Sigmoid colon (tissue), 7 donors: ENCODE data around the gene MAD1L1. TPM values are rescaled to one million over a fixed set of nuclear protein-coding genes. Genes with fewer than 3 reads are reported as not detected.

Experiments used
- DNase-seq: peaks from one replicate; pipeline ENCODE4 v3.0.0-alpha.2; 2019
- H3K27ac ChIP-seq, 4 donors: fragments of 200-600 bp; sonication (generic); one replicate each; pipeline ENCODE4 v1.5.1; 2016 to 2019; ENCODE audit warnings: mild to moderate bottlenecking in 1 of 4
- H3K27me3 ChIP-seq, 3 donors: fragments of 200-600 bp; sonication (generic); one replicate each; pipeline ENCODE4 v1.5.1; 2019; ENCODE audit warnings: mild to moderate bottlenecking in 1 of 3
- H3K36me3 ChIP-seq, 4 donors: fragments of 200-600 bp; sonication (generic); one replicate each; pipeline ENCODE4 v1.5.1; 2016 to 2019
- H3K4me1 ChIP-seq, 4 donors: fragments of 200-600 bp; sonication (generic); one replicate each; pipeline ENCODE4 v1.5.1; 2017 to 2019
- H3K4me3 ChIP-seq, 4 donors: fragments of 200-600 bp; sonication (generic); one replicate each; pipeline ENCODE4 v1.5.1; 2017 to 2019; ENCODE audit warnings: mild to moderate bottlenecking in 2 of 4, moderate library complexity in 1 of 4
- H3K9me3 ChIP-seq, 4 donors: fragments of 200-600 bp in 3 of 4; sonication (generic) in 3 of 4; one replicate each; pipeline versions ENCODE4 v1.5.1 to v1.6.1; 2013 to 2019
- EP300 ChIP-seq, 4 donors: sonication (generic); formaldehyde crosslinking; IDR thresholded peaks; one replicate each; pipeline ENCODE4 v1.6.1; 2017; ENCODE audit warnings: antibody characterized with exemption in 4 of 4
- POLR2A ChIP-seq, 2 donors: fragments of 450-650 bp; IDR thresholded peaks; one replicate each; pipeline ENCODE4 v1.6.1; 2016; ENCODE audit warnings: antibody characterized with exemption in 2 of 2, mild to moderate bottlenecking in 2 of 2, moderate library complexity in 2 of 2
- POLR2AphosphoS5 ChIP-seq, 4 donors: sonication (generic); formaldehyde crosslinking; IDR thresholded peaks; one replicate each; pipeline ENCODE4 v1.6.1; 2017; ENCODE audit warnings: antibody characterized with exemption in 4 of 4
- WGBS, 2 donors: extraction: QIAGEN DNeasy Blood & Tissue Kit; methylation state at CpG; one replicate each; pipeline ENCODE4 v1.1.7; 2013; 5-methylcytosine and 5-hydroxymethylcytosine counted together
- intact Hi-C: fragments of 100-400 bp; cut with DNase I; formaldehyde crosslinking; loops from one replicate; pipeline ENCODE4 v1.15.1; 2023
- polyA plus RNA-seq, 3 donors: library from polyadenylated mRNA; stranded (reverse); fragments of 200-250 nt; gene quantifications; one replicate each; pipeline ENCODE4 v1.2.3, GENCODE V29; 2013
- total RNA-seq, 4 donors: library from RNA; depleted of rRNA; stranded (reverse); fragments of >200 nt; gene quantifications; one replicate each; pipeline ENCODE4 v1.1.0, GENCODE V29; 2016
- TF ChIP-seq, protein P1 (sequence below), 4 experiments: fragments of 450-650 bp in 3 of 4; fragments of 200-600 bp in 1 of 4; IDR thresholded peaks; one replicate each; pipeline ENCODE4 v1.5.1; 2016 to 2019; ENCODE audit warnings: antibody characterized with exemption in 4 of 4, mild to moderate bottlenecking in 3 of 4, moderate library complexity in 2 of 4
- donor health status: healthy with polysubstance abuse.
- donor health status: Bipolar disorder and iron deficiency.
- donor health status: healthy.

Gene MAD1L1
- total and polyA plus RNA-seq, 7 donors, result 10.2 to 38.4 (median 20.6) TPM

DNA sequence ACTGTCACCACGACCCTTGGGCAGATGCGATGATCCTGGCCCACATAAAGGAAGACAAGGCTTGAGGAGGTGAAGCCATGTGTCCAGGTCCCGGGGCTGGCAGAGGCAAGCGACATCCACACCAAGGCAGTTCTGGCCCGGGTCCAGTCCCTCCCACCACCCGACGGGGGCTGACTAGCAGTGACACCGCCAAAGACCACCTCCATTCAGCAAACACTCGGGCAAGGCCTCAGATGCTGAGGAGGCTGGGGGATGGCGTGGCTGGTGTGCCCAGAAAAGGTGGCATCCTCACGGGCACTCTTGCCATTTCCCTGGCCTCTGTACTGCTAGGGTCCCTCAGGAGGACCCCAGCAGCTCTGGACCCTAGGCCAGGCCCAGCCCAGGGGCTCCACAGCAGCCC, 343.7 kb downstream of the MAD1L1 start:
- Histone ChIP-seq H3K27me3 (no peaks in the 10 kb centered on the region), H3K4me3 (no peak overlapping the region), H3K36me3 (peaks cover 0 to 14% (median 3%) of the 10 kb centered on the region in 4 donors), H3K27ac (no peak overlapping the region), H3K4me1 (no peaks in the 10 kb centered on the region), H3K9me3 (no peaks in the 10 kb centered on the region)
- 92 to 97% methylated on average over 11 of the region's 11 CpGs for WGBS, 2 donors
- DNase-seq, result no peak
- intact Hi-C loops, result no loop called here
- no peak for TF ChIP-seq POLR2AphosphoS5 (IDR thresholded peaks at IDR 0.05)
- TF ChIP-seq, protein P1, sequence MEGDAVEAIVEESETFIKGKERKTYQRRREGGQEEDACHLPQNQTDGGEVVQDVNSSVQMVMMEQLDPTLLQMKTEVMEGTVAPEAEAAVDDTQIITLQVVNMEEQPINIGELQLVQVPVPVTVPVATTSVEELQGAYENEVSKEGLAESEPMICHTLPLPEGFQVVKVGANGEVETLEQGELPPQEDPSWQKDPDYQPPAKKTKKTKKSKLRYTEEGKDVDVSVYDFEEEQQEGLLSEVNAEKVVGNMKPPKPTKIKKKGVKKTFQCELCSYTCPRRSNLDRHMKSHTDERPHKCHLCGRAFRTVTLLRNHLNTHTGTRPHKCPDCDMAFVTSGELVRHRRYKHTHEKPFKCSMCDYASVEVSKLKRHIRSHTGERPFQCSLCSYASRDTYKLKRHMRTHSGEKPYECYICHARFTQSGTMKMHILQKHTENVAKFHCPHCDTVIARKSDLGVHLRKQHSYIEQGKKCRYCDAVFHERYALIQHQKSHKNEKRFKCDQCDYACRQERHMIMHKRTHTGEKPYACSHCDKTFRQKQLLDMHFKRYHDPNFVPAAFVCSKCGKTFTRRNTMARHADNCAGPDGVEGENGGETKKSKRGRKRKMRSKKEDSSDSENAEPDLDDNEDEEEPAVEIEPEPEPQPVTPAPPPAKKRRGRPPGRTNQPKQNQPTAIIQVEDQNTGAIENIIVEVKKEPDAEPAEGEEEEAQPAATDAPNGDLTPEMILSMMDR (IDR thresholded peaks at IDR 0.05), result no peak
- TF ChIP-seq POLR2A (IDR thresholded peaks at IDR 0.05), result no peak
- no peak for TF ChIP-seq EP300 (IDR thresholded peaks at IDR 0.05)

DNA sequence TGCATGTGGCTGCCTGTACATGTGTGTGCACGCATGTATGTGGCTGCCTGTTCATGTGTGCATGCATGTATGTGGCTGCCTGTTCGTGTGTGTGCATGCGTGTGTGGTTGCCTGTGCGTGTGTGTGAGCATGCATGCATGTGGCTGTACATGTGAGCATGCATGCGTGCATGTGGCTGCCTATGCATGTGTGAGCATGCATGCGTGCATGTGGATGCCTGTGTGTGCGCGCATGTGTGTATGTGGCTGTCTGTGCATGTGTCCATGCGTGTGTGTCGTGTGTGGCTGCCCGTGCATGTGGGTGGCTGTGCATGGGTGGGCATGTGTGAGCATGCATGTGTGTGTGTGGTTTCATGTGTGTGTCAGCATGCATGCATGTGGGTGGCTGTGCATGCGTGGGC, 344.3 kb downstream of the MAD1L1 start:
- intact Hi-C loops, result no loop called here
- Histone ChIP-seq H3K4me3 (no peak overlapping the region), H3K27me3 (no peaks in the 10 kb centered on the region), H3K27ac (no peak overlapping the region), H3K9me3 (no peaks in the 10 kb centered on the region), H3K36me3 (peaks cover 0 to 14% (median 3%) of the 10 kb centered on the region in 4 donors), H3K4me1 (peaks cover 0 to 1% (median 0%) of the 10 kb centered on the region in 4 donors)
- DNase-seq, result no peak
- TF ChIP-seq, protein P1 (IDR thresholded peaks at IDR 0.05), result no peak
- TF ChIP-seq POLR2A (IDR thresholded peaks at IDR 0.05) (no peak), EP300 (IDR thresholded peaks at IDR 0.05) (no peak), POLR2AphosphoS5 (IDR thresholded peaks at IDR 0.05) (no peak)
- WGBS, 2 donors, result 87 to 94% methylated on average over 12 of the region's 12 CpGs

DNA sequence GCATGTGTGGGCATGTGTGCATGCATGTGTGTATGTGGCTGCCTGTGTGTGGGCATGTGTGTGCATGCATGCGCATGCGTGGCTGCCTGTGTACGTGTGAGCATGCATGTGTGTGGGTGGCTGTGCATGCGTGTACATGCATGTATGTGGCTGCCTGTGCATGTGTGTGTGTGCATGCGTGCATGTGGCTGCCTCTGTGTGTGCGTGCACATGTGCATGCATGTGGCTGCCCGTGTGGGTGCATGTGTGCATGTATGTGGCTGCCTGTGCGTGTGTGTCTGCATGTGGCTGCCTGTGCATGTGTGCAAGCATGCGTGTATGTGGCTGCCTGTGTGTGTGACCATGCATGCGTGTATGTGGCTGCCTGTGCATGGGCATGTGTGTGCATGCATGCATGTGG, 345.5 kb downstream of the MAD1L1 start:
- Histone ChIP-seq H3K36me3 (peaks cover 0 to 14% (median 3%) of the 10 kb centered on the region in 4 donors), H3K9me3 (no peaks in the 10 kb centered on the region), H3K4me1 (peaks cover 0 to 6% (median 0%) of the 10 kb centered on the region in 4 donors), H3K27ac (no peak overlapping the region), H3K27me3 (no peaks in the 10 kb centered on the region), H3K4me3 (no peak overlapping the region)
- DNase-seq, result no peak
- TF ChIP-seq POLR2AphosphoS5 (IDR thresholded peaks at IDR 0.05), result no peak
- no peak for TF ChIP-seq POLR2A (IDR thresholded peaks at IDR 0.05)
- TF ChIP-seq, protein P1 (IDR thresholded peaks at IDR 0.05), result no peak
- no peak for TF ChIP-seq EP300 (IDR thresholded peaks at IDR 0.05)
- intact Hi-C loops, result no loop called here
- 86 to 88% methylated on average over 10 of the region's 10 CpGs for WGBS, 2 donors

DNA sequence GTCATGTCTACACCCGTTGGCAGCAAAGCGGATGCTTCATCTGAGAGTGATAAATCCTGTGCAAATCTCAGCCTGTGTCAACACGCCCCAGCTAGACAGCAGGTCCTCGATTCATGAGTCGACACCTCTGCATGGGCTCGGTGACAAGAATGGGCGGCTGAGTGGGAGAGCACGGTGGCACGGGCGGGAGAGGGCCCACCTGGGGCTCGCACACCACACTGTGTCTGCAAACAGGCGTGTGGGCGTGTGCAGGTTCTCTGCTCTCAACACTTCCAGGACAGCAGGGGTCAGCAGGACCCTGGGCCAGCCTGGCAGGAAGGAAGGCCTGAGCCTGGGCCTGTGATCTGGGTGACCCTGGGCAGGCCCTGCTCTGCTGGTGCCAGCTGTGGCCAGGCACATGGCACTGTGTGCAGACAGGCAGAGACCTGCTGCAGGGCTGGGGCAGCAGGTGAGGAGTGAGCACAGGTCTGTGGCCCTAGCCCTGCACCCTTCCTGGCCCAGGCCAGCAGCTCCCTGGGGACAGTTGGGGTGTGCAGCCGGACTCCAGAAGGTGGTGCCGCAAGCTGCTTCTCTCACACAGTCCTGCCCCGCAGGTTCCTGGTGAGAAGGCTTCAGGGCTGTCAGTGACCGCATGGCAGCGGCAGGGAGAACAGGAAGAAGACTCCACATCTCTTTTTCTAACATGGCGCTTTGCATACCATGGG, 346.2 kb downstream of the MAD1L1 start:
- Histone ChIP-seq H3K27me3 (no peaks in the 10 kb centered on the region), H3K27ac (no peak overlapping the region), H3K9me3 (no peaks in the 10 kb centered on the region), H3K36me3 (peaks cover 0 to 14% (median 3%) of the 10 kb centered on the region in 4 donors), H3K4me3 (no peak overlapping the region), H3K4me1 (peaks cover 0 to 6% (median 0%) of the 10 kb centered on the region in 4 donors)
- 89 to 92% methylated on average over 19 of the region's 19 CpGs for WGBS, 2 donors
- intact Hi-C loops, result no loop called here
- no peak for DNase-seq
- no peak for TF ChIP-seq EP300 (IDR thresholded peaks at IDR 0.05)

- Histone ChIP-seq H3K36me3 (peaks cover 0 to 14% (median 3%) of the 10 kb centered on the region in 4 donors), H3K27ac (no peak overlapping the region), H3K4me1 (peaks cover 0 to 6% (median 0%) of the 10 kb centered on the region in 4 donors), H3K4me3 (no peak overlapping the region), H3K9me3 (no peaks in the 10 kb centered on the region), H3K27me3 (no peaks in the 10 kb centered on the region)
- TF ChIP-seq POLR2A (IDR thresholded peaks at IDR 0.05) (no peak), EP300 (IDR thresholded peaks at IDR 0.05) (no peak), POLR2AphosphoS5 (IDR thresholded peaks at IDR 0.05) (no peak)
- TF ChIP-seq, protein P1 (IDR thresholded peaks at IDR 0.05), result no peak
- DNase-seq, result no peak
- WGBS, 2 donors, result 92% methylated on average over 28 of the region's 28 CpGs
- intact Hi-C loops, result no loop called here
Measured at GRCh38 chr7:1885465-1886226, 347.1 kb downstream of the MAD1L1 start.
